ENCODE data around the gene BORCS8.
"Not testable (repeated sequence)": the region's sequence is repeated elsewhere in the genome, so short reads cannot be mapped to it uniquely, and the experiment has no call there.

- TF ChIP-seq CTCF, POLR2A (IDR thresholded peaks at IDR 0.05): not testable (repeated sequence)
Observed at GRCh38 chr19:19221000-19221399, 29.0 kb upstream of the BORCS8 start.

Data from thyroid gland (tissue), 4 donors.